Right ventricle myocardium inferior (tissue), 1 donor: ENCODE measurements around the gene TMEM190. TPM values are rescaled to one million over a fixed set of nuclear protein-coding genes. Genes with fewer than 3 reads are reported as not detected.

ENCODE experiments used
- ATAC-seq: fragments of 200-7000 bp; cut with Tn5 transposase; one replicate; pipeline ENCODE4 v1.9.1; 2020; ENCODE audit warnings: mild to moderate bottlenecking, moderate library complexity
- DNase-seq: peaks from one replicate; pipeline ENCODE4 v3.0.0; 2021; ENCODE audit errors: missing footprints
- intact Hi-C: fragments of 100-400 bp; cut with DNase I; formaldehyde crosslinking; loops from one replicate; pipeline ENCODE4 v1.11.0; 2022
- total RNA-seq: library from RNA; stranded (reverse); fragmentation: NEBNext Ultra II Directional; extraction: Animal tissue kit (Norgen Biotek cat#: 25700); gene quantifications from one replicate; pipeline ENCODE4 v1.2.1, GENCODE V29; 2021
- donor health status: DM: no; HTN: yes; CAD: no; lungs with severe emphysema.

TMEM190 gene
- total RNA-seq, 1 donor from 2014 or later: not detected

DNA sequence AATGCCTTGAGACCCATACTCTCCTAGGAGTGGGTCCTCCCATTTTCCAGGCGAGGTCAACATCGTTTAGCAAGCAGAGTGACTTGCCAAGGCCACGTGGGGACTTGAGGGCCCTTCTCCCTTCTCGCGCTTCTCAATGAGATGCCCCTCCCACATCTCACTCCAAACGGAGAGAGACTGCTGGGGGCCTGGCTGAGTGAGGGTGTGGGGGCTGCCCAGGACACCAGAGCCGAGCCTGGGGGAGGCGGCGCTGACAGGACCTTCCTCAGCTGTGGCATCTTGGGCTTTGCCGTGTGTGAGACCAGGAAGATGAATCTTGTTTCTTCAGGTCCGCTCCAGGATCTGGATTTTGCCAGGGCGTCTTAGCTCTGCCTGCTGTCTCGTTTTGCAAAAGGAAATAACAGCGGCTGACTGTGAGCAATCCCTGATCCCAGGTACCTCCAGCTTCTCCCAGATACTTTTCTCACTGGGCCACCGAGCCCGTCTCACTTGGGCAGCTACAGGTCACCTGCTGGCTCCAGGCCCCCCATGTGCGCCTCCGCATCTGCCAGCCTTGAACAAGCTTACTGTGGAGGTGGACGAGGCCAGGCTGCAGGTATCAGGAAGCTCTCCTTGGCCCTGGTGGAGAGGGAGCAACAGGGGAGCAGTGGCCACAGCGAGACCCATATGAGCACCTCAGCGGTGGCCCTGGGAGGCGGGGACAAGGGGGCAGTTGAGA lies 28.1 kb upstream of the TMEM190 start:
- intact Hi-C loops: no loop called here
- ATAC-seq (no peak), DNase-seq (no peak)

- DNase-seq (no peak), ATAC-seq (no peak)
- intact Hi-C loops: no loop called here
Measured at GRCh38 chr19:55350620-55351315, 25.9 kb upstream of the TMEM190 start.

GRCh38 chr19:55352040-55352439 lies 24.6 kb upstream of the TMEM190 start:
- no peak for DNase-seq
- ATAC-seq: no peak
- intact Hi-C loops: no loop called here

- intact Hi-C loops: no loop called here
- DNase-seq (no peak), ATAC-seq (no peak)
Measured at GRCh38 chr19:55352549-55353145, 24.0 kb upstream of the TMEM190 start.

DNA sequence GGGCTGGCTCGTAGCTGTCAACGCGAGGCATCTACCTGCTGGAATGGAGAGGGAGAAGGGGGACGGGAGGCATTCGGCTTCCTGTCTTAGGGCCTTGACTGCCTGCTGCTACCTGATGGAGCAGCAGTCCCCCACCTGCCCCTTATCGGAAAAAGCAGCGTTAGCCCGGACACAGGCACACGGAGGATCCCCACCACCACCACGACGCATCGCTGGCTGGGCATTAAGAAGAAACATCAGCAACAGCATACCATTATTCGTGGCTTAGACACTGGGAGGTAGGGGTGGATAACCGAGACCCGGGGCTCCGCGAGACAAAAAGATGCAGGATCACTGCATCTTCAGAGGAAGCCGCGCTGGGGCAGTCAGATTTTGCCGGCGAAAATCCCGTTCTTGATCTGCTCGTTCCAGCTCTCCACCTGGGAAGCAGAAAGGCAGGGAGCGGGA lies 23.2 kb upstream of the TMEM190 start:
- ATAC-seq: no peak
- intact Hi-C loops: no loop called here
- no peak for DNase-seq

GRCh38 chr19:55353803-55354697 lies 22.6 kb upstream of the TMEM190 start:
- ATAC-seq (peak; percentile 83), DNase-seq (peak; percentile 85)
- intact Hi-C loops: no loop called here

- intact Hi-C loops: no loop called here
- DNase-seq (no peak), ATAC-seq (no peak)
Measured at GRCh38 chr19:55354698-55355212, 21.9 kb upstream of the TMEM190 start, which contains the start of gene COX6B2. Gene COX6B2, minus strand, starts transcription at chr19:55354719. Its CDS starts 198 bp downstream, at chr19:55354521.

DNA sequence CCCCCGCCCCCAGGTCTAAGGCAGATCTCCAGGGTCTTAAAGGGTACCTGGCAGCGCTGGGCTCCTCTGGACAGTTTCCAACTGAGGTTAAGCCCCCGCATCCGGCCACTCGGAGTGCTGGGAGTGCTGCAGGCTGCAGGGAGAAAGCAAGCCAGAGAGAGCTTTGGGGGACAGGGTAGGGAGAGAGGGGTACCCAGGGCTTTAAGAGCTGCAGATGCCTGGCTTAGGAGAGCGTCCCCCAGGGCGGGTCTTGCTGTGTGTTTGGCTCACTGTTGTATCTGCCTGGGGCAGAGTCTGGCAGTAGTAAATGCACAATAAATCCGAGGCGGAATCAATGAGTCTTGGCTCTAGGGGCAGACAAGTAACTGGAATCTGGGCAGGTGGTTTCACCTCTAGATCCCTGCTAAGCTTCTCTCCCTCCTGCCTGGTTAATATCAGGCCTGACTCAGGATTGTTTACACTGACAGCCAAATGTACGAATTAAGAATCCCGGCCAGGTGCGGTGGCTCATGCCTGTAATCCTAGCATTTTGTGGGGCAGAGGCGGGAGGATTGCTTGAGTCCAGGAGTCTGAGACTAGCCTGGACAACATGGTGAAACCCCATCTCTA lies 21.3 kb upstream of the TMEM190 start:
- intact Hi-C loops: no loop called here
- ATAC-seq: no peak
- DNase-seq: no peak

- DNase-seq (no peak), ATAC-seq (no peak)
- intact Hi-C loops: no loop called here
Measured at GRCh38 chr19:55358493-55358892, 18.1 kb upstream of the TMEM190 start.

- DNase-seq: no peak
- no peak for ATAC-seq
- intact Hi-C loops: no loop called here
Measured at GRCh38 chr19:55358943-55359908, 17.4 kb upstream of the TMEM190 start.

DNA sequence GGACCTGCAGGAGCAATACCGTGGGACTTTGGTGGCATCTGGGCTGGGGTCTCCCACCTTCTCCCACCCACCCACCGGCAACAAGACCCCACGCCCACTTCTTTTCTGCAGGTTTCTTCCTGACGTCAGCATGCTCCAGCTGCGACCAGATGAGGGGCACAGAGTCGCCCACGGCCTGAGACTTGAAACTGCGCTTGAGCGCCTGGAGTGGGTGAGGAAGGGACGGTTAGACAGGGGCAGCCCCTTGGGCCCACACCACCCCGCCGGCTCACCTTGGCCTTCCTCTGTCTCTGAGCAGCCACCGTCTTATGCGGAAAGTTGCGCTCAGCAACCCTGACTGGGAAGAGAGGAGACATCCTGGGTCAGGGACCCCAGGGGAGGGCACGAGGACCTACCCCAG lies 15.7 kb upstream of the TMEM190 start:
- no peak for ATAC-seq
- no peak for DNase-seq
- intact Hi-C loops: no loop called here

- no peak for ATAC-seq
- DNase-seq: no peak
- intact Hi-C loops: no loop called here
Measured at GRCh38 chr19:55362174-55362989, 14.2 kb upstream of the TMEM190 start.

GRCh38 chr19:55362990-55363716 lies 13.5 kb upstream of the TMEM190 start, which contains the start of gene GARIN5B:
Gene GARIN5B, minus strand, starts transcription at chr19:55363260. Its CDS starts 194 bp downstream, at chr19:55363066.
- intact Hi-C loops: no loop called here
- DNase-seq (no peak), ATAC-seq (no peak)

DNA sequence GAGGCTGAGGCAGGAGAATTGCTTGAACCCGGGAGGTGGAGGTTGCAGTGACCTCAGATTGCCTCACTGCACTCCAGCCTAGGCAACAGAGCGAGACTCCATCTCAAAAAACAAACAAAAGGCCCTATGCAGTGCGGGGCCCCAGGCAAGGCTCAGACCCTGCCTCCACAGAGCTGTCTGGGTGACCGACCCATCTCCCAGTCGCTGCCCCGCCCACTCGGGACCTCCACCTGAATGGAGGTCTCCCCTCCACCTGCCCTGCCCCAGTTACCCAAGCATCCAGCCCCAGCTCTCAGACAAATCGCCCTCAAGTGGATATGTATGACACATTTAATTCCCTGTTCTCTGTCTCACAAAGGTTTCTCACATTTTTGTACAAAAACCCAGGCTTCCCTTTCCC lies 11.4 kb upstream of the TMEM190 start:
- DNase-seq (no peak), ATAC-seq (no peak)
- intact Hi-C loops: no loop called here

DNA sequence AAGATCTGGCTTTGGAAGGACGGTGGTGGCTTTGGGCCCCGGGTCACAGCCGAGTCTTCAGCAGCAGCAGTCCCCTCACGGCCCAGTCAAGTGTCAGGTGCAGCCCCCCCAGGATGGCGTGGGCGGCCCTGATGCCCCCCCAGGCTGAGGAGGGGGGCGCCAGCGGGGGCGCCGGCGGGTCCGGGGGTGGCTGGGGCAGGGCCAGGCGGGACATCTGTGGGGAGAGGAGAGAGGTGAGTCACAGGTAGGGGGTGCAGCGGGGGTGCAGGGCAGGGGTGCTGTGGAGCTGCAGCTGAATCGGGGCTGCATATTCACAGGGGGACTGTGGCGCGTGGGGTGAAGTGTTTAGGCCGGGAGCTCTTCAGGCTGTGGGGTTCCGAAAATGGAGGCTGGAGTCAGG lies 10.7 kb upstream of the TMEM190 start:
- DNase-seq (no peak), ATAC-seq (no peak)
- intact Hi-C loops: no loop called here

GRCh38 chr19:55366790-55367189 lies 9.8 kb upstream of the TMEM190 start:
- intact Hi-C loops: no loop called here
- DNase-seq (no peak), ATAC-seq (no peak)
